Liver (tissue), 3 donors: ENCODE measurements around the gene ST3GAL3.

ENCODE experiments used
- CTCF ChIP-seq: fragments of 150-350 bp; IDR thresholded peaks from 2 replicates; pipeline ENCODE4 v1.5.1; 2017; ENCODE audit warnings: improper control_type of control experiment, low read depth, low read length; ENCODE audit not compliant: missing input control
- FOXA1 ChIP-seq: IDR thresholded peaks from 2 replicates; pipeline ENCODE4 v1.6.1; 2016; ENCODE audit warnings: antibody characterized with exemption
- GABPA ChIP-seq, 2 donors: IDR thresholded peaks in 1 of 2; conservative IDR thresholded peaks in 1 of 2; 2 replicates each; pipeline ENCODE4 v1.6.1; 2016; ENCODE audit warnings: antibody characterized with exemption in 2 of 2, mild to moderate bottlenecking in 1 of 2, moderate library complexity in 1 of 2
- HNF4A ChIP-seq, 2 donors: conservative IDR thresholded peaks; 2 replicates each; pipeline ENCODE4 v1.6.1; 2016; ENCODE audit warnings: antibody characterized with exemption in 2 of 2, mild to moderate bottlenecking in 2 of 2
- RAD21 ChIP-seq, 2 donors: IDR thresholded peaks; 2 replicates each; pipeline ENCODE4 v1.6.1; 2016; ENCODE audit warnings: antibody characterized with exemption in 2 of 2, mild to moderate bottlenecking in 2 of 2
- REST ChIP-seq: IDR thresholded peaks from 2 replicates; pipeline ENCODE4 v1.6.1; 2016; ENCODE audit warnings: antibody characterized with exemption, mild to moderate bottlenecking
- YY1 ChIP-seq: IDR thresholded peaks from 2 replicates; pipeline ENCODE4 v1.6.1; 2016; ENCODE audit warnings: antibody characterized with exemption, mild to moderate bottlenecking
- donor health status: healthy.
- donor health status: healthy.

GRCh38 chr1:43867976-43868740 lies 160.8 kb downstream of the ST3GAL3 start:
- TF ChIP-seq CTCF (no peak), REST (no peak), RAD21 (IDR thresholded peaks at IDR 0.05) (no peak), GABPA (IDR thresholded peaks at IDR 0.05 in 1 of 2, conservative IDR thresholded peaks at IDR 0.05 in 1 of 2) (no peak), HNF4A (conservative IDR thresholded peaks at IDR 0.05) (no peak), YY1 (no peak), FOXA1 (no peak)
